Mesothelial cell of epicardium (in vitro differentiated cells): Measurements from ENCODE around the gene PRLR. TPM values are rescaled to one million over a fixed set of nuclear protein-coding genes. Genes with fewer than 3 reads are reported as not detected.

Experiments
- DNase-seq, 2 experiments: peaks; one replicate each; pipeline ENCODE4 v3.0.0; 2021; ENCODE audit warnings: low spot score in 2 of 2; ENCODE audit not compliant: unreplicated experiment in 2 of 2
- H3K27ac Mint-ChIP-seq: 2 replicates; pipeline ENCODE4 v1.8.0; 2021; ENCODE audit warnings: mixed read lengths
- H3K27me3 Mint-ChIP-seq: 2 replicates; pipeline ENCODE4 v1.8.0; 2021; ENCODE audit warnings: low read depth, mixed read lengths
- H3K36me3 Mint-ChIP-seq: 2 replicates; pipeline ENCODE4 v1.8.0; 2021; ENCODE audit warnings: mixed read lengths
- H3K4me1 Mint-ChIP-seq: 2 replicates; pipeline ENCODE4 v1.8.0; 2021; ENCODE audit warnings: mixed read lengths
- H3K4me3 Mint-ChIP-seq: 2 replicates; pipeline ENCODE4 v1.8.0; 2021; ENCODE audit warnings: mild to moderate bottlenecking, moderate library complexity, mixed read lengths
- H3K9me3 Mint-ChIP-seq: 2 replicates; pipeline ENCODE4 v1.8.0; 2021; ENCODE audit warnings: mixed read lengths
- CTCF ChIP-seq: fragments of 200-600 bp; sonication (generic); IDR thresholded peaks from one replicate; pipeline ENCODE4 v1.5.0; 2021; ENCODE audit warnings: antibody characterized with exemption; ENCODE audit not compliant: unreplicated experiment
- total RNA-seq: library from RNA; stranded (reverse); gene quantifications from 3 replicates; pipeline ENCODE4 v1.2.1, GENCODE V29; 2021

Gene PRLR
- total RNA-seq, 1 donor from 2014 or later, result 1.2 TPM

DNA sequence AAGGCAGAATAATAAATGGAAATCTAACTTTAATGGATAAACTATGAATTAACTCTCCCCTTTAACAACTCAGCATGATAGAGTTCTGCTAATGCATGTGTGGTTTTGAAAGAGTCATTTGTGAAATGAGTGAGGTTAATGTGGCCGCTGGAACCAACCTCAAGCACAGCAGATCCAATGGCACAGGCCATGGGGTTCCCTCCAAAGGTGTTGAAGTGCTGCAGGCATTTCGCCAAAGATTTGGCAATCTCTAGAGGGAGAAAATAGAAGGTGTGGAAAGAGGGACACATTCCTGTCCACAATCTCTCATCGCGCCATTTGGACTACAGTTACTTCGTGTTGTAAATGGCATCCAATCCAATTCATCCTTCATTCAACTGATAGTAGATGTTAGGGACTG lies 217.5 kb downstream of the PRLR start:
- Mint-ChIP-seq H3K4me3 (no peak overlapping the region), H3K4me1 (peaks cover 12% of the 10 kb centered on the region), H3K36me3 (no peaks in the 10 kb centered on the region), H3K9me3 (peaks cover 4% of the 10 kb centered on the region), H3K27me3 (no peaks in the 10 kb centered on the region), H3K27ac (no peak overlapping the region)
- no peak for TF ChIP-seq CTCF
- no peak for DNase-seq

GRCh38 chr5:35012365-35012764 lies 217.9 kb downstream of the PRLR start:
- no peak for DNase-seq
- no peaks in the 10 kb centered on the region for H3K36me3 Mint-ChIP-seq

DNA sequence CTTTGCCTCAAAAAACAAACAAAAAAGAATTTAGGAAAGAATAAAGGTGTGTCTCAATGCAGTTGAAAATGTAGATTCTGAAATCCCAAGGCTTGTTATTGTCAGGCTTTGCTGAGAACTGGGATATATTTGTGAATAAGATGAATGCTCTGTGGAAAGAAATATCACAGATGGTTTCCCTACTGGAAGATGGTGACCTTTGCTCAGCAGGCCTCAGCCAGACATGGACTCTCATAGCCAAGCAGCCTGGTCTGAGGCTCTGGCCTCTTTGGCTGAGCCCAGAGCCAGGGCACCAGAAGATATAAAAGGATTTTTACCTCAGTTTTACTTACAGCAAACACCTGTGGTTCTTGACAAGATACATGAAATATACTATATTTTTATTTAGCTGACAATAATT lies 219.6 kb downstream of the PRLR start:
- Mint-ChIP-seq H3K27me3 (peaks cover 3% of the 10 kb centered on the region), H3K36me3 (no peaks in the 10 kb centered on the region), H3K4me1 (peaks cover 4% of the 10 kb centered on the region), H3K4me3 (no peak overlapping the region), H3K9me3 (peaks cover 7% of the 10 kb centered on the region), H3K27ac (no peak overlapping the region)
- DNase-seq, result no peak
- no peak for TF ChIP-seq CTCF

More at GRCh38 chr5:35012365-35012764, 217.9 kb downstream of the PRLR start:
- Mint-ChIP-seq H3K27ac (no peak overlapping the region), H3K9me3 (peaks cover 4% of the 10 kb centered on the region), H3K27me3 (peaks cover 1% of the 10 kb centered on the region), H3K4me3 (no peak overlapping the region), H3K4me1 (peaks cover 12% of the 10 kb centered on the region)
- TF ChIP-seq CTCF, result no peak

DNA sequence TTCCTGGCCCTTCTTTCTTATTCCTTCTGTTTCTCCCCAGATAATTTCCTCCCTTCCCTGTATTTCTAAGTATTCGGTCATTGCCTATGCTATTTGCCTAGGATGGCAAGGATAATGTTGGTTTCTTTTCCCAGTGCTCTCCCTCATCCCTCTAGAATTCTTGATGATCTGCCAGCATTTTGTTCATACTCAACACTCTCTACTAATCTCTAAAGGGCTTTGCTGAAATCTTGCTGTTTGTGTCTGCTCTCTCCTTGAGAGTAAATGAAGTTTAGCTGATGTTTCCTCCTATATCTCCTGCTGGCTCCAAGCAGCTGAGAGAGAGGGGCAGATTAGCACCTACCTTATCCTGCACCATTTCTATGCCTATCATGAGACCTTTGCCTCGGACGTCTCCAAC lies 220.6 kb downstream of the PRLR start:
- Mint-ChIP-seq H3K4me3 (no peak overlapping the region), H3K27me3 (peaks cover 8% of the 10 kb centered on the region), H3K27ac (no peak overlapping the region), H3K36me3 (no peaks in the 10 kb centered on the region), H3K4me1 (peaks cover 4% of the 10 kb centered on the region), H3K9me3 (peaks cover 7% of the 10 kb centered on the region)
- TF ChIP-seq CTCF, result no peak
- DNase-seq, result no peak

DNA sequence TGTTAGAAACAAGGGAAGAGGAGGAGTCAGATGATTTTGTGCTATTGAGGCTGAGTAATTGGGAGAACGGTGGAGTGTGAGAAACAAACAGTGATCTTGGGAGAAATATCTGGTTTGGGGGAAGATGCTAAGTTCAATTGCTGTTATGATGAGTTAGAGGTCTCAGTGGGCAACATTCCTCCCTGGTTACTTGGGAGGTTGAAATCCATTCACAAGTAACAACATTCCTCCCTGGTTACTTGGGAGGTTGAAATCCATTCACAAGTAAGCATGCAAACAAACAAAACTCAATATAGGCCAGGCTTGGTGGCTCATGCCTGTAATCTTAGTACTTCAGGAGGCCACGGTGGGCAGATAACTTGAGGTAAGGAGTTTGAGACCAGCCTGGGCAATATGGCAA lies 221.3 kb downstream of the PRLR start:
- Mint-ChIP-seq H3K9me3 (peaks cover 7% of the 10 kb centered on the region), H3K27me3 (peaks cover 14% of the 10 kb centered on the region), H3K36me3 (no peaks in the 10 kb centered on the region), H3K4me1 (peaks cover 4% of the 10 kb centered on the region), H3K27ac (no peak overlapping the region), H3K4me3 (no peak overlapping the region)
- TF ChIP-seq CTCF, result no peak
- DNase-seq, result no peak

- Mint-ChIP-seq H3K9me3 (peaks cover 7% of the 10 kb centered on the region), H3K27me3 (peaks cover 22% of the 10 kb centered on the region), H3K4me3 (no peak overlapping the region), H3K36me3 (no peaks in the 10 kb centered on the region), H3K27ac (no peak overlapping the region), H3K4me1 (no peaks in the 10 kb centered on the region)
- TF ChIP-seq CTCF, result no peak
- DNase-seq, result no peak
These were observed 225.5 kb downstream of the PRLR start for GRCh38 chr5:35004771-35005170.
